GM19238 (cell line): ENCODE results near the gene LGI2.

ENCODE experiments used
- DNase-seq: peaks from one replicate; pipeline ENCODE4 v3.0.0; 2011; ENCODE audit warnings: low spot score; ENCODE audit not compliant: insufficient read length

The LGI2 gene

DNA sequence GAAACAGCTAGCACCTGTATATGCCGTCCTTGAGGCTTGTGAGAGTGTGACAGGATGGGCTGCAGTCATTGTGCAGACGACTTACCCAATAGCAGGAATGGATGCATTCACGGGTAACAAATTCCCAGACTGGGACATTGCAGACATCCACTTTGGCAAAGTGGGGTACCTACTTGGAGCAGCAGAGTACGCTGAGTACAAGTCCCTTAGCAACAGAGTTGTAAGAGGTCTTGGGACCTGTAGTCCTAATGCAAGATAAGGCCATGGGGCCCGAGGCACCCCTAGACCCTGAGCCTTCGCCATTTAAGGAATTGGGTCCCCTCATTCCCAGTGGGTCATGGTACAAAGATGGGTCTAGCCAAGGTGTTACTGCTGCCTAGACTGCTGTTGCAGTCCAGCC lies 62.5 kb downstream of the LGI2 start:
- DNase-seq, result no peak

DNA sequence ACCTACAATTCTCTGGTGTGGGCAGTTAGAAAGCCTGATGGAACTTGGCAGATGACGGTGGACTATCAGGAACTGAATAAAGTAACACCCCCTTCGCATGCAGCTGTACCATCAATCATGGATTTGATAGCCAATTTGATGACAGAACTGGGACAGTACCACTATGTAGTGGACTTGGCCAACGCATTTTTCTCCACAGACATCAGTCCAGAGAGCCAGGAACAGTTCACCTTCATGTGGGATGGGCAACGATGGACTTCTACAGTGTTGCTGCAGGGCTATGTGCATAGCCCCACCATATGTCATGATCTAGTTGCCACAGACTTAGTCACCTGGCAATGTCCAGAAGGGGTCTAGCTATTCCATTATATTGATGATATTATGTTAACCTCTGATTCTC lies 63.4 kb downstream of the LGI2 start:
- DNase-seq, result no peak

DNA sequence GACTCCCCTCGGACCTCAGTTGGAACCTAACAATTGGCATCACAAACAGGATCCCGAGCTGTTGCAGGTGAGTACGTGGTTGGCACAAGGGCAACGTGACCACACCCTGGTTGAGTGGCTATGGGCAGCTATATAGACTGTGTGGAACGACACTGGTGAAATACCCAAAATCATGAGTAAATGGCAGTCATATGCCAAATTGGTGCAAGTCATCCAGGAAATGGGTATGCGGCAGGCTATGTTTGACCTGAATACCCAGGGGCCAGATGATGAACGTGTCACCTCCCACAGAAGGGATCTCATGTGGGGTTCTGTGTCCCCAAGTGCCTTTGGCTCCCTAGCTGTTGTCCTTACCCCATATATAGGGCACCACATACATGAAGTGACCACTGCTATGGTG lies 64.7 kb downstream of the LGI2 start:
- DNase-seq, result no peak

DNA sequence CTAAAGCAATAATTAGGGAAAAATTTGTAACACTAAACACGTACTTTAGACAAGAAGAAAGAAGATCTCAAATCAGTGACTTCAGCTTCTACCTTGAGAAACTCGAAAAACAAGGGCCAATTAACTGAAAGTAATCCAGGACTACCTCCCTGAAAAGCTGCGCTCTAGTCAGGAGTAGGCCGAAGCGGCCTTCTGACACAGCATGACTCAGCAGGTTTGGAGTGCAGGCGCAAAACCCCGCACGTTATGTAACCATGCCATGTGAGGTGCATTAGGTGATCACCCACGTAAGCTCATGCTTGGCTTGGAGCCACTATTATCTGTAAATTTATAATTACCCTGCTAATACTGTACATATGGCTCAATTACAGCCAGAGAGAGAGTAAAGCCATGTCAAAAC lies 65.1 kb downstream of the LGI2 start:
- no peak for DNase-seq

DNA sequence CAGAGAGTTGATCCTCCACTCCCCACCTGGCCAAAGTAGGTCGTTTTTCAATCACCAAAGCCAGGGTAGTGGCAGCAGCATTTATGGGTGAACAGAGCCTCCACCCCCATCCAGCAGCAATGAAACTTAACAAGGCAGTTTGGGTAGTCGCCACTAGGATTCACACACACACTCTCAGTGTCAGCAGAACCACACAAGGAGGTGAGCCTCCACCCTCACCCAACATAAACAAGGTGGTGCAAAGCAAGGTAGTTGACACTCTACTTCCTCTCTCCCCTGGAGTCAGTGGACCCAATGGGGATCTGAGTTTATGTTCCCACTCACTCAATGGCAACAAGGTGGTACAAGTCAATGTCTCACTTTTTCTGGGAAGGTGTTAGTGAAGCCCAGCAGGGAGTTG lies 67.5 kb downstream of the LGI2 start:
- DNase-seq, result no peak

DNA sequence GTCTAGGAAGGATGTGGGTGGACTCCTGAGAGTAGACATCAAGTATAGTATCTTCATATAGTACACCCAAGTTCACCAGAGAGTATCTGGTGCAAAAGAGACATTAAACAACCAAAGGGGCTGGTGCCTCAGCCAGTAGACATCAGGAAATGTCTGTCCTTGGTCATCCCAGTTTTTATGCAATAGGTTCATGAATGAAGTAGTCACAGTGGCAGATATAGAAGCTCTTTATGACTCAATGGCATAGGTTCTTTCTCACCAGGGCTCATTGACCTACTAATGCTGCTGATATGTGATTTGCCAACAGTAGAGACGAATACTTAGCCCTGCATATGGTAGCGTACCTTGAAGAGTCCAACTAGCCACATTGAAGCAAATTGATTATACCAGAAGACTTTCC lies 72.9 kb downstream of the LGI2 start:
- DNase-seq, result no peak

DNA sequence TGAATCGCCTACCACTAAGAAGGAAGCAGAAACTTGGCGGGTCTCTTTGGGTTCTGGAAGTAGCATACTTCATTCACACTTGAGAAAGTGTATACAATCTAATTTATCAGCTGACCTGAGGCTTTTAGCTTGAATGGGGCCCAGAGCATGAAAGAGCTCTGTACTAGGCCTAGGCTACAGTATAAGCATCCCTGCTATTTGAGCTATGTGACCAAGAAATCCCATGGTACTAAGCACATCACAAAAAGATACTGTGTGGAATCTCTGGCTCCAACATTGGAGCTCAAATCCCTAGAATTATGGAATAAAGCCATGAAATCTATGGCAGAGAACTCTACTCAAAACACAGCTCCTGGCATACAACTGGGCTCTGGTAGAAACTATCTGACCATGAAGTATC lies 74.0 kb downstream of the LGI2 start:
- DNase-seq, result no peak

DNA sequence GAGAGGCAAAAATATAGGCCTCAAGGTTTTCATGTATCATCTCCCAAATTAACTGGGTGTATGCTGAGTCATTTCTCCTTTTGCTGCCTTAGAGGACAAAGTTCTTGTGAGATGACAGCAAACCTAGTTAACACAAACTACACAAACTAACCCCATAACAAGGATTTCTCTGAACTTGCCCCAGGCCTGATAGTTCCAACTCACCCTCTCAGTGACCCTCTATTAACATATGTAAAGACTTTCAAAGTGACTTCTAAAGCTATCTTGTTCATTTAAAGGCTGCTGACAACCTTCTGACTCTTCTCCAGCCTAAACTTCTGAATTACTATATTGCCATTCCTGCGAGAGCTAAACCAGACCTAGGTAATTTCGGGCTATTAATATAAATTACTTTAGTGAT lies 74.7 kb downstream of the LGI2 start:
- no peak for DNase-seq

DNA sequence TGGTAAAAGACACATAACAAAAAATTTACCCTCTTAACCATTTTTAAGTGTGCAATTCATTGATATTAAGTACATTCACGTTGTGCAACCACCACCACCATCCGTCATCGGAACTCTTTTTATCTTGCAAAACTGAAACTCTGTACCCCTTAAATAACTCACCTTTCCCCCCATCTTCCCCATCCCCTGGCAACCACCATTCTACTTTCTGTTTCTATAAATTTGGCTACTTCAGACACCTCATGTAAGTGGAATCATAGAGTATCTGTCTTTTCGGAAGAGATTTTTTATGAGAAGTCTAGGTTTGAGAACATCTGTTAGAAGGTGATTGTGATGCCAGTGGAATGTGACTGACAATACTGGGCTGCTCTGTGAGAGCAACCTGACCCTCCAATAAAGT lies 78.1 kb downstream of the LGI2 start:
- no peak for DNase-seq

DNA sequence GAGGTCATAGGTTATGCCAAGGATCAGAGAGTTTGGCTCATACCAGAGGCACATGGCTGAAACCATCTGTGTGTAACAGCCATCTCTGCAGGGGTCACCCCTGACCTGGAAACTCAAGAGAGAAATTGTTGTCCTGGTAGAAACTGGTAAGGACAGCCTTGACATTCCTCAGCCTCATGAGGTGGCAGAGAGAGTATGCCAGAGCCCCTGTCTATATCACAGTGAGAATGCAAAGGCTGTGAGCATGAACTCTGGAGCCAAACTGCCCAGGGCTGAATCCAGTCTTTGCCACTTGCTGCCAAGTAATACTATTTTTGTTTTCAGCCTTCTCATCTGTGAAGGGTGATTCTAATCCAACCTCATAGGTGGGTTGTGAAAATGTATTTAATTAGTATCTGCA lies 80.8 kb downstream of the LGI2 start:
- no peak for DNase-seq
